HL-60 (cell line): ENCODE measurements around the gene CRYBG2.

Source experiments
- DNase-seq, 2 experiments: peaks; one replicate each; pipeline ENCODE4 v3.0.0-alpha.2; 2010 to 2020; ENCODE audit warnings: low read depth in 1 of 2, low spot score in 1 of 2
- H3K27ac ChIP-seq: fragments of 250-450 bp; sonication (Bioruptor Pico); replicated peaks from 2 replicates; pipeline ENCODE4 v1.5.1; 2020; ENCODE audit warnings: mild to moderate bottlenecking, moderate library complexity
- H3K27me3 ChIP-seq: fragments of 250-450 bp; sonication (Bioruptor Pico); 2 replicates; pipeline ENCODE4 v1.5.1; 2021; ENCODE audit warnings: mild to moderate bottlenecking, moderate library complexity; ENCODE audit not compliant: insufficient read depth, poor library complexity, severe bottlenecking
- H3K4me3 ChIP-seq: replicated peaks from 2 replicates; pipeline ENCODE4 v1.5.1; 2011; ENCODE audit warnings: mild to moderate bottlenecking, control low read depth, low read length; ENCODE audit not compliant: insufficient read depth
- CTCF ChIP-seq: IDR thresholded peaks from one replicate; pipeline ENCODE4 v1.5.1; 2011; ENCODE audit warnings: low read length, control low read depth, inconsistent platforms; ENCODE audit not compliant: insufficient read depth
- GABPA ChIP-seq: IDR thresholded peaks from 2 replicates; pipeline ENCODE4 v1.6.1; 2012; ENCODE audit warnings: low read depth
- POLR2AphosphoS5 ChIP-seq: IDR thresholded peaks from 2 replicates; pipeline ENCODE4 v1.6.1; 2012; ENCODE audit warnings: low read depth
- REST ChIP-seq: IDR thresholded peaks from 2 replicates; pipeline ENCODE4 v1.6.1; 2012; ENCODE audit warnings: low read depth; ENCODE audit not compliant: insufficient replicate concordance
- SPI1 ChIP-seq: IDR thresholded peaks from 2 replicates; pipeline ENCODE4 v1.6.1; 2012; ENCODE audit warnings: low read depth, mild to moderate bottlenecking, borderline replicate concordance

The CRYBG2 gene

GRCh38 chr1:26286064-26286416 is 67.9 kb downstream of the CRYBG2 start:
- H3K4me3 ChIP-seq, result no peak overlapping the region
- no peak for DNase-seq
- H3K27me3 ChIP-seq, result no peaks in the 10 kb centered on the region
- peak overlapping the region; percentile 99 for H3K27ac ChIP-seq
- TF ChIP-seq GABPA, result no peak
- TF ChIP-seq REST, result no peak
- no peak for TF ChIP-seq POLR2AphosphoS5
- TF ChIP-seq SPI1, result no peak
- TF ChIP-seq CTCF, result no peak

GRCh38 chr1:26285366-26286063 is 68.4 kb downstream of the CRYBG2 start:
- Histone ChIP-seq H3K27me3 (no peaks in the 10 kb centered on the region), H3K27ac (peak overlapping the region; percentile 99), H3K4me3 (no peak overlapping the region)
- TF ChIP-seq SPI1 (no peak), GABPA (no peak), POLR2AphosphoS5 (no peak), CTCF (no peak), REST (no peak)
- DNase-seq, result peak in 1 of 2 experiments; percentile 47

GRCh38 chr1:26284597-26285347 is 69.2 kb downstream of the CRYBG2 start:
- peak overlapping the region; percentile 99 for H3K27ac ChIP-seq
- DNase-seq, result peak; percentile 95 to 97
- no peak overlapping the region for H3K4me3 ChIP-seq
- peak; percentile 44 for TF ChIP-seq CTCF
- peak; percentile 88 for TF ChIP-seq POLR2AphosphoS5
- TF ChIP-seq GABPA, result no peak
- H3K27me3 ChIP-seq, result no peaks in the 10 kb centered on the region
